HG03045 (cell line): Measurements from ENCODE around the gene RACGAP1.
"Not testable (repeated sequence)": the region's sequence is repeated elsewhere in the genome, so short reads cannot be mapped to it uniquely, and the experiment has no call there.

Experiments
- ATAC-seq: cut with Tn5 transposase; IDR thresholded peaks from one replicate; pipeline ENCODE4 v1.9.1; 2021; ENCODE audit warnings: mild to moderate bottlenecking, moderate library complexity; ENCODE audit not compliant: unreplicated experiment

The RACGAP1 gene

GRCh38 chr12:50032854-50033581 is 7.7 kb upstream of the RACGAP1 start:
- no peak for ATAC-seq

- no peak for ATAC-seq
Measured at GRCh38 chr12:50032515-50032853, 7.2 kb upstream of the RACGAP1 start.

GRCh38 chr12:50030449-50030848 is 5.2 kb upstream of the RACGAP1 start:
- not testable (repeated sequence) for ATAC-seq

GRCh38 chr12:50026691-50027090 is 1.4 kb upstream of the RACGAP1 start:
- ATAC-seq = no peak

GRCh38 chr12:50024805-50025186 is 498 bp downstream of the RACGAP1 start:
- ATAC-seq = peak; percentile 16

- no peak for ATAC-seq
Measured at GRCh38 chr12:50024227-50024626, 1.1 kb downstream of the RACGAP1 start.

GRCh38 chr12:50022903-50023302 is 2.4 kb downstream of the RACGAP1 start:
- no peak for ATAC-seq

- no peak for ATAC-seq
Measured at GRCh38 chr12:50021031-50021430, 4.3 kb downstream of the RACGAP1 start.

GRCh38 chr12:50019524-50019923 is 5.8 kb downstream of the RACGAP1 start:
- ATAC-seq = no peak

- ATAC-seq = no peak
Measured at GRCh38 chr12:50018968-50019367, 6.3 kb downstream of the RACGAP1 start.

- ATAC-seq = no peak
Measured at GRCh38 chr12:50018154-50018553, 7.1 kb downstream of the RACGAP1 start.

- ATAC-seq = no peak
Measured at GRCh38 chr12:50017641-50018040, 7.7 kb downstream of the RACGAP1 start.

GRCh38 chr12:50016501-50017475 is 8.5 kb downstream of the RACGAP1 start:
- ATAC-seq = no peak

GRCh38 chr12:50014342-50014741 is 11.0 kb downstream of the RACGAP1 start:
- no peak for ATAC-seq

GRCh38 chr12:50013361-50014147 is 11.7 kb downstream of the RACGAP1 start:
- no peak for ATAC-seq

GRCh38 chr12:50006754-50007442 is 18.4 kb downstream of the RACGAP1 start:
- ATAC-seq = no peak

GRCh38 chr12:50006280-50006679 is 19.0 kb downstream of the RACGAP1 start:
- no peak for ATAC-seq

- no peak for ATAC-seq
Measured at GRCh38 chr12:50005175-50005574, 20.1 kb downstream of the RACGAP1 start.

GRCh38 chr12:50004696-50005095 is 20.6 kb downstream of the RACGAP1 start:
- ATAC-seq = no peak

GRCh38 chr12:50003595-50003994 is 21.7 kb downstream of the RACGAP1 start:
- no peak for ATAC-seq

- ATAC-seq = no peak
Measured at GRCh38 chr12:49998453-49998852, 26.8 kb downstream of the RACGAP1 start.
